ENCODE results near the gene ZNF892. TPM values are rescaled to one million over a fixed set of nuclear protein-coding genes. Genes with fewer than 3 reads are reported as not detected.

The ZNF892 gene
- total and polyA plus RNA-seq, 9 of the 15 experiments (the other 6 are each of a cell fraction or from before 2014, with no cell fraction given): 0.07 to 0.13 (median 0.09) TPM; not detected in 6

- Histone ChIP-seq H2AFZ (ENCODE audit: low read depth, low read length) (no peak overlapping the region), H3K79me2 (ENCODE audit: control insufficient read depth, insufficient read depth, low read length) (no peaks in the 10 kb centered on the region), H4K20me1 (replicated peaks; ENCODE audit: control insufficient read depth, insufficient read depth, low read length) (no peaks in the 10 kb centered on the region), H3K4me3 (no peak overlapping the region), H3K9ac (ENCODE audit: insufficient read depth in 1 of 2, low read depth in 2 of 2, low read length in 2 of 2) (no peak overlapping the region), H3K27ac (ENCODE audit: extremely low read depth, low read depth, low read length) (no peak overlapping the region), H3K27me3 (ENCODE audit: control insufficient read depth in 2 of 2, insufficient read depth in 2 of 2, low read length in 2 of 2) (peaks cover 0 to 8% of the 10 kb centered on the region in 2 experiments; a peak in 3 of 5 replicates), H3K36me3 (ENCODE audit: control insufficient read depth, insufficient read depth, low read length) (no peaks in the 10 kb centered on the region), H3K9me1 (ENCODE audit: control insufficient read depth, insufficient read depth, low read length) (no peaks in the 10 kb centered on the region), H3K4me2 (ENCODE audit: insufficient read depth, low read length) (no peak overlapping the region), H3K9me3 (replicated peaks; ENCODE audit: control insufficient read depth, insufficient read depth, low read depth, low read length) (no peaks in the 10 kb centered on the region), H3K4me1 (replicated peaks in 1 of 2; ENCODE audit: control insufficient read depth in 2 of 2, insufficient read depth in 2 of 2, low read length in 2 of 2) (no peaks in the 10 kb centered on the region)
- ATAC-seq: peak; percentile 86
- BruUV-seq (replicated peaks): no TSS peak
- peak; percentile 83 for FAIRE-seq
- 0% methylated on average over 3 of the region's 3 CpGs for WGBS (ENCODE audit: insufficient coverage, low coverage, missing lambda C conversion rate)
- in situ Hi-C loops (cut with MboI) (no loop called here), intact Hi-C loops (cut with micrococcal nuclease) (loop anchor here (1.0 kb wide), 1 partner anchor 84 kb away; no protein-coding TSS in a partner anchor)
- ChIA-PET CTCF (ENCODE audit: low intra/inter-chr PET ratio) (interaction anchor here (2.0 kb wide), 1 partner anchor 83 kb away, joined by 6 read pairs; no protein-coding TSS in a partner anchor), POLR2A (interaction anchor here (0.6 to 1.0 kb wide), 4 partner anchors 10 to 153 kb away, joined by 3 to 6 read pairs (median 4); no protein-coding TSS in a partner anchor)
- peak; percentile 57 to 75 (median 64) for DNase-seq (ENCODE audit: extremely low read depth in 1 of 4, low spot score in 3 of 4)
- TF ChIP-seq PHTF2 (CRISPR knock-in tag; IDR thresholded peaks at IDR 0.05) (no peak), CBX3 (IDR thresholded peaks at IDR 0.05; ENCODE audit: borderline replicate concordance in 1 of 2, low read length in 2 of 2) (0 out of 3 replicates have a peak, but pooled peaks of 1 of the 2 experiments have one; percentile 23), CTCF (IDR thresholded peaks at IDR 0.05 in 2 of 3, conservative IDR thresholded peaks at IDR 0.05 in 1 of 3; ENCODE audit: insufficient read depth in 2 of 3, low read depth in 1 of 3, low read length in 3 of 3) (peak; percentile 78 to 89 (median 87)), HIVEP1 (CRISPR knock-in tag; IDR thresholded peaks at IDR 0.05) (no peak), CREM (IDR thresholded peaks at IDR 0.05; ENCODE audit: low read depth) (0 out of 2 replicates have a peak, but pooled peaks have one; percentile 17), ZBTB7A (IDR thresholded peaks at IDR 0.05; ENCODE audit: borderline replicate concordance, control insufficient read depth, low read depth, low read length) (peak; percentile 75), ZNF518B (CRISPR knock-in tag; IDR thresholded peaks at IDR 0.05) (no peak), CEBPB (tag; IDR thresholded peaks at IDR 0.05) (peak; percentile 11; the same call in 1 of the 2 replicates), YBX1 (IDR thresholded peaks at IDR 0.05) (no peak), CCAR2 (IDR thresholded peaks at IDR 0.05; ENCODE audit: low read depth, low read length) (no peak), TFAP4 (CRISPR knock-in tag; IDR thresholded peaks at IDR 0.05; ENCODE audit: borderline replicate concordance) (0 out of 2 replicates have a peak, but pooled peaks have one; percentile 39), RAD21 (CRISPR knock-in tag; conservative IDR thresholded peaks at IDR 0.05 in 1 of 2, IDR thresholded peaks at IDR 0.05 in 1 of 2) (peak; percentile 41 to 74), ZNF175 (CRISPR knock-in tag; IDR thresholded peaks at IDR 0.05; ENCODE audit: low read depth) (no peak)
These were observed 24.4 kb downstream of the ZNF892 start for GRCh38 chr2:95231723-95232122.

Measured in K562 (cell line).